HepG2 (cell line): Measurements from ENCODE around the gene NCAM2.

Experiments
- ARID2 ChIP-seq: sonication (generic); formaldehyde crosslinking; IDR thresholded peaks from 2 replicates; pipeline ENCODE4 v1.8.1; 2022; ENCODE audit warnings: mild to moderate bottlenecking, missing genetic modification reagents, borderline replicate concordance
- CREM ChIP-seq, 2 experiments: sonication (generic) in 1 of 2; formaldehyde crosslinking in 1 of 2; IDR thresholded peaks; 2 replicates each; pipeline versions ENCODE4 v1.4.0 to v1.6.1; 2016 to 2020; ENCODE audit warnings: antibody characterized with exemption in 1 of 2, mild to moderate bottlenecking in 1 of 2, missing genetic modification reagents in 1 of 2
- CTCF ChIP-seq: sonication (generic); formaldehyde crosslinking; IDR thresholded peaks from 2 replicates; pipeline ENCODE4 v1.5.0; 2020; ENCODE audit warnings: mild to moderate bottlenecking, missing genetic modification reagents, moderate library complexity
- KDM4B ChIP-seq: sonication (generic); formaldehyde crosslinking; IDR thresholded peaks from 2 replicates; pipeline ENCODE4 v1.4.0; 2020; ENCODE audit warnings: missing genetic modification reagents
- KLF9 ChIP-seq: IDR thresholded peaks from 2 replicates; pipeline ENCODE4 v1.6.1; 2016; ENCODE audit warnings: low read depth
- MAX ChIP-seq: IDR thresholded peaks from 2 replicates; pipeline ENCODE4 v1.6.1; 2012; ENCODE audit warnings: inconsistent platforms
- NFYB ChIP-seq: sonication (generic); formaldehyde crosslinking; IDR thresholded peaks from 2 replicates; pipeline ENCODE4 v1.4.0; 2020; ENCODE audit warnings: missing genetic modification reagents
- PRDM10 ChIP-seq: sonication (generic); formaldehyde crosslinking; IDR thresholded peaks from 2 replicates; pipeline ENCODE4 v1.4.0; 2020; ENCODE audit warnings: low read depth, missing genetic modification reagents
- RORA ChIP-seq: sonication (generic); formaldehyde crosslinking; IDR thresholded peaks from 2 replicates; pipeline ENCODE4 v1.5.0; 2020; ENCODE audit warnings: mild to moderate bottlenecking, missing genetic modification reagents, moderate library complexity
- TRIM24 ChIP-seq: sonication (generic); formaldehyde crosslinking; IDR thresholded peaks from 2 replicates; pipeline ENCODE4 v1.8.0; 2022; ENCODE audit warnings: mild to moderate bottlenecking, missing genetic modification reagents
- ZBTB34 ChIP-seq: sonication (generic); formaldehyde crosslinking; IDR thresholded peaks from 2 replicates; pipeline ENCODE4 v1.8.0; 2022; ENCODE audit warnings: mild to moderate bottlenecking, missing genetic modification reagents

GRCh38 chr21:20970691-20971090 is 27.5 kb upstream of the NCAM2 start:
- TF ChIP-seq TRIM24 (CRISPR knock-in tag) (no peak), PRDM10 (CRISPR knock-in tag) (no peak), ARID2 (CRISPR knock-in tag) (no peak), MAX (no peak), ZBTB34 (CRISPR knock-in tag) (no peak), CREM (IDR thresholded peaks at IDR 0.05) (no peak), CREM (CRISPR knock-in tag; IDR thresholded peaks at IDR 0.05) (no peak), NFYB (CRISPR knock-in tag) (no peak), KLF9 (no peak), CTCF (CRISPR knock-in tag) (no peak), RORA (CRISPR knock-in tag) (no peak), KDM4B (CRISPR knock-in tag) (no peak)
